ENCODE measurements around the gene C1QTNF8.

The C1QTNF8 gene

GRCh38 chr16:1079786-1080525 lies 16.1 kb downstream of the C1QTNF8 start:
- DNase-seq (ENCODE audit: low read depth in 3 of 3, low spot score in 1 of 3) = no peak

GRCh38 chr16:1079341-1079740 lies 16.7 kb downstream of the C1QTNF8 start:
- no peak for DNase-seq (ENCODE audit: low read depth in 3 of 3, low spot score in 1 of 3)

GRCh38 chr16:1078579-1079021 lies 17.4 kb downstream of the C1QTNF8 start:
- no peak for DNase-seq (ENCODE audit: low read depth in 3 of 3, low spot score in 1 of 3)

- DNase-seq (ENCODE audit: low read depth in 3 of 3, low spot score in 1 of 3) = no peak
These were observed 18.0 kb downstream of the C1QTNF8 start for GRCh38 chr16:1077877-1078578.

- no peak for DNase-seq (ENCODE audit: low read depth in 3 of 3, low spot score in 1 of 3)
These were observed 19.1 kb downstream of the C1QTNF8 start for GRCh38 chr16:1076801-1077576.

GRCh38 chr16:1075546-1075945 lies 20.5 kb downstream of the C1QTNF8 start:
- no peak for DNase-seq (ENCODE audit: low read depth in 3 of 3, low spot score in 1 of 3)

GRCh38 chr16:1074379-1074649 lies 21.7 kb downstream of the C1QTNF8 start:
- DNase-seq (ENCODE audit: low read depth in 3 of 3, low spot score in 1 of 3) = no peak

- DNase-seq (ENCODE audit: low read depth in 3 of 3, low spot score in 1 of 3) = no peak
These were observed 22.3 kb downstream of the C1QTNF8 start for GRCh38 chr16:1073566-1074378.

GRCh38 chr16:1073262-1073558 lies 22.8 kb downstream of the C1QTNF8 start:
- no peak for DNase-seq (ENCODE audit: low read depth in 3 of 3, low spot score in 1 of 3)

- DNase-seq (ENCODE audit: low read depth in 3 of 3, low spot score in 1 of 3) = no peak
These were observed 23.4 kb downstream of the C1QTNF8 start, which contains the start of gene SSTR5 for GRCh38 chr16:1072526-1073261. Gene SSTR5, plus strand, starts transcription at chr16:1072747. Its CDS starts 6,122 bp downstream, at chr16:1078869.

- DNase-seq (ENCODE audit: low read depth in 3 of 3, low spot score in 1 of 3) = no peak
These were observed 24.4 kb downstream of the C1QTNF8 start for GRCh38 chr16:1071561-1072225.

GRCh38 chr16:1070864-1071408 lies 25.1 kb downstream of the C1QTNF8 start:
- no peak for DNase-seq (ENCODE audit: low read depth in 3 of 3, low spot score in 1 of 3)

GRCh38 chr16:1070084-1070863 lies 25.8 kb downstream of the C1QTNF8 start:
- DNase-seq (ENCODE audit: low read depth in 3 of 3, low spot score in 1 of 3) = no peak

- no peak for DNase-seq (ENCODE audit: low read depth in 3 of 3, low spot score in 1 of 3)
These were observed 26.9 kb downstream of the C1QTNF8 start for GRCh38 chr16:1069154-1069553.

- no peak for DNase-seq (ENCODE audit: low read depth in 3 of 3, low spot score in 1 of 3)
These were observed 27.6 kb downstream of the C1QTNF8 start for GRCh38 chr16:1068451-1068850.

- no peak for DNase-seq (ENCODE audit: low read depth in 3 of 3, low spot score in 1 of 3)
These were observed 28.4 kb downstream of the C1QTNF8 start for GRCh38 chr16:1067629-1068028.

GRCh38 chr16:1066584-1067172 lies 29.4 kb downstream of the C1QTNF8 start:
- DNase-seq (ENCODE audit: low read depth in 3 of 3, low spot score in 1 of 3) = no peak

GRCh38 chr16:1065469-1066128 lies 30.4 kb downstream of the C1QTNF8 start:
- no peak for DNase-seq (ENCODE audit: low read depth in 3 of 3, low spot score in 1 of 3)
